ENCODE results near the gene PTBP1. TPM values are rescaled to one million over a fixed set of nuclear protein-coding genes. Genes with fewer than 3 reads are reported as not detected.

PTBP1 gene
- polyA plus RNA-seq, 3 donors = 62.4 to 117 (median 81.6) TPM

DNA sequence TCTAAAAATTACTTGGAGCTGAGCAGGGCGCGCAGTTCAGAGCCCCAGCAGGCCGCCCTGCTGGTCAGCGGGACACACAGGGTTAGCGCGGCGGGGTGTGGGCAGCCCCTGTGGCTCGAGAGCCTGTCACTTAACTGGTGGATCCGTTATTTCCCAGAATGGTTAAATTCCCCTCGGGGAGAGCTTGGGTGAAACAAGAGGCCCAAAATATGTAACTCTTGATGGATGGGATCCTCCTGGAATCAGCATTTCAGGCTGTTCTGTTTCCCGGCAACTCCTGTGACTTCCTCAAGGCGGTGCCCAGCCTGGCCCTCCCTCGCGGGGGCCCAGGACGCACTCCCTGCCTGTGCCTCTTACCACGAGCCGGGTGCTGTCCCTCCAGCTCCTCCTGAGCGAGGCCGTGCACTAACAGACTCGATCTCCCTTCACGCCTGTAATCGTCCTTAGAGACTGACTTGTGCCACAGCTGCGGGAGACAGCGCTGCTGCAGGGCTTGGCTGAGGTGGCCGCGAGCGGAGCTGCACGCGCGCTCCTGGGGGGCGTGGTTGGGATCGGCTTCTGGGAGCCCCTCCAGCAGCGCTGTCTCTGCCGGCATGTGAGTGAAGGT is 9.7 kb downstream of the PTBP1 start:
- H3K4me1 Mint-ChIP-seq = no peaks in the 10 kb centered on the region
- Histone ChIP-seq H3K4me2 (replicated peaks; ENCODE audit: extremely low read depth, low read length, poor library complexity, severe bottlenecking) (no peak overlapping the region), H3K4me1 (ENCODE audit: control insufficient read depth in 1 of 2, insufficient read depth in 2 of 2, low read length in 2 of 2) (peaks cover 0 to under 1% of the 10 kb centered on the region in 2 donors), H3K36me3 (replicated peaks in 1 of 2; ENCODE audit: control insufficient read depth in 1 of 2, insufficient read depth in 2 of 2, low read length in 2 of 2) (peaks cover 80 to 98% of the 10 kb centered on the region in 2 donors), H3K27ac (ENCODE audit: low read depth in 1 of 2, low read length in 2 of 2) (no peak overlapping the region), H3K79me2 (ENCODE audit: insufficient read depth, low read length) (peaks cover 96% of the 10 kb centered on the region), H2AFZ (ENCODE audit: insufficient read depth, low read depth, low read length, poor library complexity, severe bottlenecking) (no peak overlapping the region), H4K20me1 (ENCODE audit: insufficient read depth, low read length) (peaks cover 100% of the 10 kb centered on the region), H3K4me3 (replicated peaks in 1 of 3; ENCODE audit: low read depth in 2 of 3, low read length in 3 of 3) (no peak overlapping the region), H3K9ac (ENCODE audit: insufficient read depth, low read length, poor library complexity, severe bottlenecking) (no peak overlapping the region), H3K27me3 (ENCODE audit: control insufficient read depth in 2 of 2, insufficient read depth in 2 of 2, low read length in 2 of 2) (no peaks in the 10 kb centered on the region), H3K9me3 (replicated peaks in 1 of 2; ENCODE audit: control insufficient read depth in 1 of 2, insufficient read depth in 1 of 2, low read length in 2 of 2) (no peaks in the 10 kb centered on the region)
- H3K9me3 Mint-ChIP-seq = peaks cover 0 to 1% (median 0%) of the 10 kb centered on the region in 7 donors
- no peaks in the 10 kb centered on the region for H3K27me3 Mint-ChIP-seq (ENCODE audit: low read depth in 3 of 3)
- WGBS (ENCODE audit: insufficient coverage) = 85% methylated on average over 19 of the region's 34 CpGs
- intact Hi-C loops (cut with micrococcal nuclease) = no loop called here
- TF ChIP-seq, protein P1, sequence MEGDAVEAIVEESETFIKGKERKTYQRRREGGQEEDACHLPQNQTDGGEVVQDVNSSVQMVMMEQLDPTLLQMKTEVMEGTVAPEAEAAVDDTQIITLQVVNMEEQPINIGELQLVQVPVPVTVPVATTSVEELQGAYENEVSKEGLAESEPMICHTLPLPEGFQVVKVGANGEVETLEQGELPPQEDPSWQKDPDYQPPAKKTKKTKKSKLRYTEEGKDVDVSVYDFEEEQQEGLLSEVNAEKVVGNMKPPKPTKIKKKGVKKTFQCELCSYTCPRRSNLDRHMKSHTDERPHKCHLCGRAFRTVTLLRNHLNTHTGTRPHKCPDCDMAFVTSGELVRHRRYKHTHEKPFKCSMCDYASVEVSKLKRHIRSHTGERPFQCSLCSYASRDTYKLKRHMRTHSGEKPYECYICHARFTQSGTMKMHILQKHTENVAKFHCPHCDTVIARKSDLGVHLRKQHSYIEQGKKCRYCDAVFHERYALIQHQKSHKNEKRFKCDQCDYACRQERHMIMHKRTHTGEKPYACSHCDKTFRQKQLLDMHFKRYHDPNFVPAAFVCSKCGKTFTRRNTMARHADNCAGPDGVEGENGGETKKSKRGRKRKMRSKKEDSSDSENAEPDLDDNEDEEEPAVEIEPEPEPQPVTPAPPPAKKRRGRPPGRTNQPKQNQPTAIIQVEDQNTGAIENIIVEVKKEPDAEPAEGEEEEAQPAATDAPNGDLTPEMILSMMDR (IDR thresholded peaks at IDR 0.05) = no peak
- peaks cover 51 to 83% of the 10 kb centered on the region in 2 donors for H3K36me3 Mint-ChIP-seq
- H3K4me3 Mint-ChIP-seq = no peak overlapping the region
- H3K27ac Mint-ChIP-seq = peak overlapping the region in 1 of 7 donors; percentile 22
- no peak for DNase-seq

DNA sequence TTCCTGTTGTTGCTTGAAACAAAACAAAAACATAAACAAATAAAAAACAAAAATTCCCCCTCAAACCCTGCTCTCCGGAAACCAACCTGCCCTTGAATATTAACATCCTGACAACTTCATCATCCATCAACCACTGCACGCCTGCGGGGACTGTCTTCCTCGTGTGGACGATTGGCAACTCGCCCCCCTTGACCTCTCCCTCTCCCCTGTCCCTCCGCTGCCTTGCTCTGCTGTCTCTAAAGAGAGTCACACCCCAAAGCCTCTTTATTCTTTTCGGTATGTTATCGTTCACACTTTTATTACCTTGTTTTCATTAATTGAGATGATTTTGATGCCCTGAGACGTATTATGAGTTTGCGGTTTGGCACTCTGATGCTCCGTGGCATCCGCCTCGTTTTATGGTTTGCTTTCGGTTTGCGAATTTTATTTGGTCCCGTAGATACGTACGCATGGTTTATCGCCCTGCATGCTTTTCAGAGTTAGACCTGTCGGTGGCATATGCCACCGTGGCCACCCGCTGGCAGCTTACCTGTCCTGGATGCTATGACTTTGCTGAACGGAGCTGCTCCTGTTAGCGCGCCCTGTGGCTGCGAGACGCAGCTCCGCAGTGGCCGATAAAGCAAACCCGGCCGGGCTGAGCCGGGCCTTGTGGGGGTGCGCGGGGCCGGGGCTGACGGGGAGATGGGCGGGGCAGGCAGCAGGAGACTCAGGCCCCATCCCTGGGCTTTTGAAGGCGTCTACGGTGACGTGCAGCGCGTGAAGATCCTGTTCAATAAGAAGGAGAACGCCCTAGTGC is 10.6 kb downstream of the PTBP1 start:
- Histone ChIP-seq H3K9ac (ENCODE audit: insufficient read depth, low read length, poor library complexity, severe bottlenecking) (no peak overlapping the region), H3K27ac (ENCODE audit: low read depth in 1 of 2, low read length in 2 of 2) (no peak overlapping the region), H4K20me1 (ENCODE audit: insufficient read depth, low read length) (peaks cover 95% of the 10 kb centered on the region), H3K4me1 (ENCODE audit: control insufficient read depth in 1 of 2, insufficient read depth in 2 of 2, low read length in 2 of 2) (no peaks in the 10 kb centered on the region), H3K79me2 (ENCODE audit: insufficient read depth, low read length) (peaks cover 87% of the 10 kb centered on the region), H3K4me2 (replicated peaks; ENCODE audit: extremely low read depth, low read length, poor library complexity, severe bottlenecking) (no peak overlapping the region), H3K4me3 (replicated peaks in 1 of 3; ENCODE audit: low read depth in 2 of 3, low read length in 3 of 3) (no peak overlapping the region), H3K27me3 (ENCODE audit: control insufficient read depth in 2 of 2, insufficient read depth in 2 of 2, low read length in 2 of 2) (no peaks in the 10 kb centered on the region), H3K9me3 (replicated peaks in 1 of 2; ENCODE audit: control insufficient read depth in 1 of 2, insufficient read depth in 1 of 2, low read length in 2 of 2) (no peaks in the 10 kb centered on the region), H2AFZ (ENCODE audit: insufficient read depth, low read depth, low read length, poor library complexity, severe bottlenecking) (no peak overlapping the region), H3K36me3 (replicated peaks in 1 of 2; ENCODE audit: control insufficient read depth in 1 of 2, insufficient read depth in 2 of 2, low read length in 2 of 2) (peaks cover 82 to 92% of the 10 kb centered on the region in 2 donors)
- Mint-ChIP-seq H3K4me1 (no peaks in the 10 kb centered on the region), H3K27ac (peak overlapping the region in 2 of 7 donors; percentile 22 to 52), H3K27me3 (ENCODE audit: low read depth in 3 of 3) (no peaks in the 10 kb centered on the region), H3K36me3 (peaks cover 51 to 77% of the 10 kb centered on the region in 2 donors), H3K4me3 (no peak overlapping the region), H3K9me3 (peaks cover 0 to 1% (median 0%) of the 10 kb centered on the region in 7 donors)
- WGBS (ENCODE audit: insufficient coverage) = 93% methylated on average over 31 of the region's 44 CpGs
- intact Hi-C loops (cut with micrococcal nuclease) = no loop called here
- no peak for DNase-seq
- TF ChIP-seq, protein P1 (IDR thresholded peaks at IDR 0.05) = no peak
